Tibial nerve (tissue), 4 donors: Measurements from ENCODE around the gene CDHR3. TPM values are rescaled to one million over a fixed set of nuclear protein-coding genes. Genes with fewer than 3 reads are reported as not detected.

Experiments used
- DNase-seq, 2 donors: peaks; one replicate each; pipeline ENCODE4 v3.0.0-alpha.2; 2019; ENCODE audit warnings: low spot score in 2 of 2
- H3K27ac ChIP-seq, 4 donors: fragments of 200-600 bp; sonication (generic) in 3 of 4; one replicate each; pipeline ENCODE4 v1.5.1; 2017 to 2019; ENCODE audit warnings: mild to moderate bottlenecking in 1 of 4
- H3K27me3 ChIP-seq, 2 donors: fragments of 200-600 bp; sonication (generic) in 1 of 2; one replicate each; pipeline versions ENCODE4 v1.5.1 to v1.6.0; 2017 to 2019
- H3K36me3 ChIP-seq, 3 donors: fragments of 200-600 bp; sonication (generic); one replicate each; pipeline ENCODE4 v1.5.1; 2018 to 2019
- H3K4me1 ChIP-seq, 4 donors: fragments of 200-600 bp; sonication (generic) in 3 of 4; one replicate each; pipeline ENCODE4 v1.5.1; 2017 to 2019
- H3K4me3 ChIP-seq, 4 donors: fragments of 200-600 bp; sonication (generic) in 3 of 4; one replicate each; pipeline ENCODE4 v1.5.1; 2017 to 2019; ENCODE audit warnings: mild to moderate bottlenecking in 1 of 4, moderate library complexity in 1 of 4
- H3K9me3 ChIP-seq, 4 donors: fragments of 200-600 bp; sonication (generic) in 3 of 4; one replicate each; pipeline ENCODE4 v1.5.1; 2017 to 2019
- EP300 ChIP-seq, 2 donors: sonication (generic); formaldehyde crosslinking; IDR thresholded peaks; one replicate each; pipeline ENCODE4 v1.6.1; 2017; ENCODE audit warnings: antibody characterized with exemption in 2 of 2, mild to moderate bottlenecking in 1 of 2
- POLR2A ChIP-seq, 2 donors: fragments of 450-650 bp; IDR thresholded peaks; one replicate each; pipeline ENCODE4 v1.6.1; 2017; ENCODE audit warnings: antibody characterized with exemption in 2 of 2, mild to moderate bottlenecking in 2 of 2, moderate library complexity in 2 of 2
- WGBS, 2 donors: methylation state at CpG; one replicate each; pipeline ENCODE4 v1.1.5; 2018; 5-methylcytosine and 5-hydroxymethylcytosine counted together
- total RNA-seq, 4 donors: library from RNA; depleted of rRNA; stranded (reverse); fragments of >200 nt; gene quantifications; one replicate each; pipeline ENCODE4 v1.1.0, GENCODE V29; 2016
- TF ChIP-seq, protein P1 (sequence below), 5 experiments: fragments of 200-600 bp in 3 of 5; fragments of 450-650 bp in 2 of 5; sonication (generic) in 3 of 5; IDR thresholded peaks; one replicate each; pipeline ENCODE4 v1.5.1; 2016 to 2019; ENCODE audit warnings: antibody characterized with exemption in 5 of 5, mild to moderate bottlenecking in 3 of 5, moderate library complexity in 2 of 5

CDHR3 gene
- total RNA-seq, 4 donors from 2014 or later: 6.1 to 18.2 (median 10.5) TPM

DNA sequence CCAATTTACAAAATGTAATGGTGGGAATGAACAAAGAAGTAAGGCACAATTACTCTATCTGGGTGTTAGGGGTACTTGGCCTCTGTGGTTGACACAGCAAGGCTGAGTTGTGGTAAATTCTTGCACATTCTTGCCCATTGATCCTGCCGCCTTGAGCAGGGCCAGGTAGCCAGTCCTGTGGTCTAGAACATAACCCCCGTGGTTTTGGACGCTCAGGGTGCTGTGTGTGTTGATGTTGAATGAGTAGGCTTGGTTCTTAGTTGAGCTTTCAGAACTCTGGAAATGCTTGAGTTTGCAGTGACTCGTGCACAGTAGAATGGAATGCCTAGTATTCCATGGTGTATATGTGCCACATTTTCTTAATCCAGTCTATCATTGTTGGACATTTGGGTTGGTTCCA, 42.3 kb upstream of the CDHR3 start:
- Histone ChIP-seq H3K4me1 (no peaks in the 10 kb centered on the region), H3K4me3 (no peak overlapping the region), H3K36me3 (peaks cover 0 to 45% (median 0%) of the 10 kb centered on the region in 3 donors), H3K9me3 (peaks cover 0 to 16% (median 0%) of the 10 kb centered on the region in 4 donors), H3K27me3 (no peaks in the 10 kb centered on the region), H3K27ac (no peak overlapping the region)
- WGBS, 2 donors: 79 to 83% methylated on average over 4 of the region's 4 CpGs
- TF ChIP-seq POLR2A (IDR thresholded peaks at IDR 0.05): no peak
- TF ChIP-seq, protein P1, sequence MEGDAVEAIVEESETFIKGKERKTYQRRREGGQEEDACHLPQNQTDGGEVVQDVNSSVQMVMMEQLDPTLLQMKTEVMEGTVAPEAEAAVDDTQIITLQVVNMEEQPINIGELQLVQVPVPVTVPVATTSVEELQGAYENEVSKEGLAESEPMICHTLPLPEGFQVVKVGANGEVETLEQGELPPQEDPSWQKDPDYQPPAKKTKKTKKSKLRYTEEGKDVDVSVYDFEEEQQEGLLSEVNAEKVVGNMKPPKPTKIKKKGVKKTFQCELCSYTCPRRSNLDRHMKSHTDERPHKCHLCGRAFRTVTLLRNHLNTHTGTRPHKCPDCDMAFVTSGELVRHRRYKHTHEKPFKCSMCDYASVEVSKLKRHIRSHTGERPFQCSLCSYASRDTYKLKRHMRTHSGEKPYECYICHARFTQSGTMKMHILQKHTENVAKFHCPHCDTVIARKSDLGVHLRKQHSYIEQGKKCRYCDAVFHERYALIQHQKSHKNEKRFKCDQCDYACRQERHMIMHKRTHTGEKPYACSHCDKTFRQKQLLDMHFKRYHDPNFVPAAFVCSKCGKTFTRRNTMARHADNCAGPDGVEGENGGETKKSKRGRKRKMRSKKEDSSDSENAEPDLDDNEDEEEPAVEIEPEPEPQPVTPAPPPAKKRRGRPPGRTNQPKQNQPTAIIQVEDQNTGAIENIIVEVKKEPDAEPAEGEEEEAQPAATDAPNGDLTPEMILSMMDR (IDR thresholded peaks at IDR 0.05): no peak
- TF ChIP-seq EP300 (IDR thresholded peaks at IDR 0.05): no peak
- no peak for DNase-seq

DNA sequence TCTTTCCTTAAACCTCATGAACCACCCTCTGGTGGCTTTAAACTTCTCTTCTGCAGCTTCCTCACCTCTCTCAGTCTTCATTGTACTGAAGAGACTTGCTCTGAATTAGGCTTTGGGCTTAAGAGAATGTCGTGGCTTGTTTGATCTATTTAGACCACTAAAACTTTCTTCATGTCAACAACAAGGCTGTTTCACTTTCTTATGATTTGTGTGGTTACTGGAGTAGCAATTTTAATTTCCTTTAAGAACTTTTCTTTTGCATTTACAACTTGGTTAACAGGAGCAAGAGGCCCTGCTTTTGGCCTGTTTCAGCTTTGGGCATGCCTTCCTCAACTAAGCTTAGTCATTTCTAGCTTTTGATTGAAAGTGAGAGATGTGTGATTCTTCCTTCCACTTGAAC, 38.1 kb upstream of the CDHR3 start:
- Histone ChIP-seq H3K27me3 (no peaks in the 10 kb centered on the region), H3K4me3 (no peak overlapping the region), H3K4me1 (no peaks in the 10 kb centered on the region), H3K36me3 (peaks cover 0 to 35% (median 0%) of the 10 kb centered on the region in 3 donors), H3K27ac (no peak overlapping the region), H3K9me3 (peaks cover 0 to 16% (median 0%) of the 10 kb centered on the region in 4 donors)
- no peak for DNase-seq
- TF ChIP-seq, protein P1 (IDR thresholded peaks at IDR 0.05): no peak
- no peak for TF ChIP-seq POLR2A (IDR thresholded peaks at IDR 0.05)
- 91 to 100% methylated on average over 1 of the region's 1 CpG for WGBS, 2 donors

DNA sequence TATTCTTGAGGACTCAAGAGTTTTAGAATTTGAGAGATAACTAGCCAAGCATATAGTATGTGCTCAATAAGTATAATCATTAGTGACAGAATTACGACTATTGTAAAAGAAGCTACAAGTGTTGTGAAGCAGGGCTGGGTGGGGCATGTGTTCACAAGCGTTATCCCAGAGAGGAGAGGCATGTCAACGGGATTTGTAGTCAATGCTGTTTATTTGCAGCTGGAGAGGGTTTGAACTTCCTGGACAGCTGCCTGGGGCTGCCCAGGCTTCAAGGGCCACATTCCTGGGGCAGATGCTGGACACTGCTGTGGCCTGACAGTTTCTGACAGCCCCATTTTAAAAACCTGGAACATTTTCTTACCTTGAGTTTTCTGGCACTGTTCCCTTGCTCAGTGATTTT, 36.9 kb upstream of the CDHR3 start:
- Histone ChIP-seq H3K27ac (no peak overlapping the region), H3K4me3 (no peak overlapping the region), H3K4me1 (no peaks in the 10 kb centered on the region), H3K36me3 (peaks cover 0 to 30% (median 0%) of the 10 kb centered on the region in 3 donors), H3K27me3 (no peaks in the 10 kb centered on the region), H3K9me3 (peaks cover 0 to 16% (median 0%) of the 10 kb centered on the region in 4 donors)
- WGBS, 2 donors: 54 to 66% methylated on average over 3 of the region's 3 CpGs
- TF ChIP-seq POLR2A (IDR thresholded peaks at IDR 0.05): no peak
- no peak for TF ChIP-seq EP300 (IDR thresholded peaks at IDR 0.05)
- TF ChIP-seq, protein P1 (IDR thresholded peaks at IDR 0.05): no peak
- no peak for DNase-seq

DNA sequence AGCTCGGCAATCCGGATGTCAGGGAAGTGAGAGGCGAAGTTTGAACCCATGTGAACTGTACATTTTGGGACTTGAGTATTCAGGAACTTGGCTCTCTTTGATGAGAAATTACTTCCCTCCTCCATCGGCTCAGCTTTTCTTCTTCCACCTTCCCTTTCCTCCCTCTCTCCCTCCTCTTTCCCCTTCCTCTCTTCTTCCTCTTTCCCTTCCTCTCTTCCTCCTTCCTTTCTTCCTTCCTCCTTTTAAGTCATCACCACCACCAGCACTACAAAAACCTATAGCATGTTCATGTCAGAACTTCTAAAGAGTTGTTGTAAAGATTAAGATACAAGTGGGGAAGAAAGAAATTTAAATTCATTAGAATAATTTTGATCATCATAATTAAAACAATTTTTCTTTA, 31.9 kb upstream of the CDHR3 start:
- Histone ChIP-seq H3K27me3 (no peaks in the 10 kb centered on the region), H3K9me3 (no peaks in the 10 kb centered on the region), H3K4me3 (no peak overlapping the region), H3K4me1 (peaks cover 0 to 31% (median 10%) of the 10 kb centered on the region in 4 donors), H3K36me3 (peaks cover 0 to 4% (median 0%) of the 10 kb centered on the region in 3 donors), H3K27ac (no peak overlapping the region)
- 61 to 62% methylated on average over 4 of the region's 4 CpGs for WGBS, 2 donors
- DNase-seq: no peak
- TF ChIP-seq POLR2A (IDR thresholded peaks at IDR 0.05) (no peak), EP300 (IDR thresholded peaks at IDR 0.05) (no peak)
- TF ChIP-seq, protein P1 (IDR thresholded peaks at IDR 0.05): no peak

DNA sequence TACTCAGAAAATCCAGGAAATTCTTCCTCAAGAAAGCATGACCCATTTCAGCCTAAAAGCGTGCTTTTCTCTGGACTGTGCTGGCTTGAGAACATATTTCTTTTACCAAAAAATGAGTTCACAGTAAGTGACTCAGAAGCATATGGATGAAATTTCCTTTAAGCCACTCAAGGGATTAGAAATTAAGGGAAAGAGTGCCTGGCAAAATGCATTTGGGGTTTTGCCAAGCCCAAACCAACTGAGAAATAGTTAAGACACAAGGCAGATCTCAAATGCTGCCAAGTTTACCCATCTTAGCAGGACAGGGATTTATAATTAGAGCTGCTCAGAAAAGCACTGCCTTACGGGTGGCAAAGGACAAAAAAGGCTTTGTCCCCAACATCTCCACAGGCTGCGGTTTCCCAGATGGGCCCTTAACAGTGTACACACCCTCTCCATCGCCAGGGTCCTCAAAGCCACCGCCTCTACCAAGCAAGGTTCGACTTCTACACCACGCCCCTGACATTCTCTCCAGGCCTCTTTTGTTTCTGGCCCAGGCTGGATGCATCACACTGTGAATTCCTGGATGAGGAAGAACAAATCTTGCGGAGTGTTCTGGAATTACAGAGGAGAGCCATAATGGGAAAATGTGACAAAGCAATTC, 30.1 kb upstream of the CDHR3 start:
- Histone ChIP-seq H3K9me3 (no peaks in the 10 kb centered on the region), H3K27ac (peak overlapping the region in 3 of 4 donors; percentile 28 to 85 (median 76)), H3K36me3 (peaks cover 0 to 4% (median 0%) of the 10 kb centered on the region in 3 donors), H3K4me3 (no peak overlapping the region), H3K27me3 (no peaks in the 10 kb centered on the region), H3K4me1 (peaks cover 0 to 31% (median 10%) of the 10 kb centered on the region in 4 donors)
- WGBS, 2 donors: 33 to 42% methylated on average over 8 of the region's 8 CpGs
- TF ChIP-seq, protein P1 (IDR thresholded peaks at IDR 0.05): no peak
- no peak for TF ChIP-seq POLR2A (IDR thresholded peaks at IDR 0.05)
- TF ChIP-seq EP300 (IDR thresholded peaks at IDR 0.05): peak in 1 of 2 donors; percentile 19
- DNase-seq: peak in 1 of 2 donors; percentile 33
